Tibial artery (tissue), 4 donors: ENCODE results near the gene NOG.

Experiments used
- DNase-seq, 2 donors: peaks; one replicate each; pipeline ENCODE4 v3.0.0-alpha.2; 2019
- H3K27ac ChIP-seq, 2 donors: fragments of 200-600 bp; sonication (generic) in 1 of 2; 1 replicate in 1 of 2; 2 replicates in 1 of 2; pipeline ENCODE4 v1.5.1; 2018 to 2019; ENCODE audit warnings: mild to moderate bottlenecking in 1 of 2
- H3K27me3 ChIP-seq, 2 donors: fragments of 200-600 bp; sonication (generic) in 1 of 2; one replicate each; pipeline versions ENCODE4 v1.5.1 to v1.6.0; 2016 to 2019
- H3K36me3 ChIP-seq, 3 donors: fragments of 200-600 bp; sonication (generic) in 2 of 3; one replicate each; pipeline ENCODE4 v1.5.1; 2016 to 2019; ENCODE audit warnings: mild to moderate bottlenecking in 2 of 3
- H3K4me1 ChIP-seq, 4 donors: fragments of 200-600 bp; sonication (generic) in 2 of 4; 1 replicate in 3 of 4; 2 replicates in 1 of 4; pipeline ENCODE4 v1.5.1; 2016 to 2019
- H3K4me3 ChIP-seq, 2 donors: fragments of 200-600 bp; sonication (generic) in 1 of 2; 1 replicate in 1 of 2; 2 replicates in 1 of 2; pipeline ENCODE4 v1.5.1; 2018 to 2019; ENCODE audit warnings: mild to moderate bottlenecking in 2 of 2
- H3K9me3 ChIP-seq, 3 donors: fragments of 200-600 bp; sonication (generic) in 1 of 3; one replicate each; pipeline ENCODE4 v1.5.1; 2016 to 2019
- CTCF ChIP-seq, 2 experiments: fragments of 200-600 bp in 1 of 2; fragments of 450-650 bp in 1 of 2; IDR thresholded peaks; one replicate each; pipeline ENCODE4 v1.5.1; 2017 to 2019; ENCODE audit warnings: antibody characterized with exemption in 2 of 2, mild to moderate bottlenecking in 1 of 2, moderate library complexity in 1 of 2
- intact Hi-C: fragments of 100-400 bp; cut with DNase I; formaldehyde crosslinking; loops from one replicate; pipeline ENCODE4 v1.15.0; 2023; ENCODE audit warnings: low total_unique reads

NOG gene

GRCh38 chr17:56629531-56630075 is 36.1 kb downstream of the NOG start:
- H3K4me3 ChIP-seq = no peak overlapping the region
- no peaks in the 10 kb centered on the region for H3K27me3 ChIP-seq
- no peak for TF ChIP-seq CTCF (IDR thresholded peaks at IDR 0.05)
- H3K36me3 ChIP-seq = no peaks in the 10 kb centered on the region
- intact Hi-C loops = no loop called here
- H3K9me3 ChIP-seq = no peaks in the 10 kb centered on the region
- DNase-seq = no peak
- H3K27ac ChIP-seq = no peak overlapping the region
- H3K4me1 ChIP-seq = no peaks in the 10 kb centered on the region

- no peaks in the 10 kb centered on the region for H3K9me3 ChIP-seq
- TF ChIP-seq CTCF (IDR thresholded peaks at IDR 0.05) = no peak
Observed at GRCh38 chr17:56630202-56630601, 36.7 kb downstream of the NOG start.

GRCh38 chr17:56633681-56634080 is 40.2 kb downstream of the NOG start:
- intact Hi-C loops = no loop called here
- H3K9me3 ChIP-seq = no peaks in the 10 kb centered on the region
- H3K27me3 ChIP-seq = peaks cover 0 to 12% of the 10 kb centered on the region in 2 donors
- no peak overlapping the region for H3K27ac ChIP-seq
- no peak for TF ChIP-seq CTCF (IDR thresholded peaks at IDR 0.05)
- DNase-seq = no peak
- no peaks in the 10 kb centered on the region for H3K36me3 ChIP-seq
- H3K4me1 ChIP-seq = no peaks in the 10 kb centered on the region
- H3K4me3 ChIP-seq = no peak overlapping the region

More at GRCh38 chr17:56630202-56630601, 36.7 kb downstream of the NOG start:
- Histone ChIP-seq H3K4me1 (no peaks in the 10 kb centered on the region), H3K27me3 (no peaks in the 10 kb centered on the region), H3K4me3 (no peak overlapping the region), H3K27ac (no peak overlapping the region), H3K36me3 (no peaks in the 10 kb centered on the region)
- no peak for DNase-seq
- intact Hi-C loops = no loop called here

- DNase-seq = no peak
- Histone ChIP-seq H3K27ac (no peak overlapping the region), H3K4me3 (no peak overlapping the region), H3K27me3 (peaks cover 0 to 21% of the 10 kb centered on the region in 2 donors), H3K36me3 (no peaks in the 10 kb centered on the region), H3K4me1 (no peaks in the 10 kb centered on the region), H3K9me3 (no peaks in the 10 kb centered on the region)
- no peak for TF ChIP-seq CTCF (IDR thresholded peaks at IDR 0.05)
- intact Hi-C loops = no loop called here
Observed at GRCh38 chr17:56635641-56636040, 42.1 kb downstream of the NOG start.

- peaks cover 0 to 21% of the 10 kb centered on the region in 2 donors for H3K27me3 ChIP-seq
- H3K4me1 ChIP-seq = no peaks in the 10 kb centered on the region
- DNase-seq = no peak
- no peaks in the 10 kb centered on the region for H3K36me3 ChIP-seq
- no peak overlapping the region for H3K4me3 ChIP-seq
- no peak for TF ChIP-seq CTCF (IDR thresholded peaks at IDR 0.05)
- intact Hi-C loops = no loop called here
- no peak overlapping the region for H3K27ac ChIP-seq
- H3K9me3 ChIP-seq = no peaks in the 10 kb centered on the region
Observed at GRCh38 chr17:56636265-56636664, 42.8 kb downstream of the NOG start.

- H3K4me3 ChIP-seq = no peak overlapping the region
- H3K36me3 ChIP-seq = no peaks in the 10 kb centered on the region
- H3K27me3 ChIP-seq = peaks cover 0 to 21% of the 10 kb centered on the region in 2 donors
- DNase-seq = no peak
- no peak for TF ChIP-seq CTCF (IDR thresholded peaks at IDR 0.05)
- H3K4me1 ChIP-seq = no peaks in the 10 kb centered on the region
- no peaks in the 10 kb centered on the region for H3K9me3 ChIP-seq
- intact Hi-C loops = no loop called here
- no peak overlapping the region for H3K27ac ChIP-seq
Observed at GRCh38 chr17:56637254-56637653, 43.8 kb downstream of the NOG start.
